ENCODE measurements around the gene MAGEA2.
"Not testable (repeated sequence)": the region's sequence is repeated elsewhere in the genome, so short reads cannot be mapped to it uniquely, and the experiment has no call there.

The MAGEA2 gene

DNA sequence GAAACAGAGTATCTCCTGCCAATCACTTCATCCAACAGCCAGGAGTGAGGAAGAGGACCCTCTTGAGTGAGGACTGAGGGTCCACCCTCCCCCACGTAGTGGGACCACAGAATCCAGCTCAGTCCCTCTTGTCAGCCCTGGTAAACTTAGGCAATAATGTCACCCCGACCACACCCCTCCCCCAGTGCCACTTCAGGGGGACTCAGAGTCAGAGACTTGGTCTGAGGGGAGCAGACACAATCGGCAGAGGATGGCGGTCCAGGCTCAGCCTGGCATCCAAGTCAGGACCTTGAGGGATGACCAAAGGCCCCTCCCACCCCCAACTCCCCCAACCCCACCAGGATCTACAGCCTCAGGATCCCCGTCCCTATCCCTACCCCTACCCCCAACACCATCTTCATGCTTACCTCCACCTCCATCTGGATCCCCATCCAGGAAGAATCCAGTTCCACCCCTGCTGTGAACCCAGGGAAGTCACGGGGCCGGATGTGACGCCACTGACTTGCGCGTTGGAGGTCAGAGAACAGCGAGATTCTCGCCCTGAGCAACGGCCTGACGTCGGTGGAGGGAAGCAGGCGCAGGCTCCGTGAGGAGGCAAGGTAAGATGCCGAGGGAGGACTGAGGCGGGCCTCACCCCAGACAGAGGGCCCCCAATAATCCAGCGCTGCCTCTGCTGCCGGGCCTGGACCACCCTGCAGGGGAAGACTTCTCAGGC, 20.2 kb downstream of the MAGEA2 start, which contains the start of the genes CSAG1 and MAGEA12:
Gene CSAG1 (minus strand): TSS at position 461 of the 715 bp plus-strand sequence. CDS start 1,261 bp downstream, outside the sequence.
Gene MAGEA12 (plus strand): TSS at position 497 of the 715 bp plus-strand sequence. CDS start 2,405 bp downstream, outside the sequence.
- H3K9me3 Mint-ChIP-seq = no peaks in the 10 kb centered on the region
- H3K27ac Mint-ChIP-seq = no peak within 1 kb of the TSS
- no peak within 1 kb of the TSS for H3K4me3 Mint-ChIP-seq
- no peaks in the 10 kb centered on the region for H3K36me3 Mint-ChIP-seq
- no peaks in the 10 kb centered on the region for H3K4me1 Mint-ChIP-seq
- no peaks in the 10 kb centered on the region for H3K27me3 Mint-ChIP-seq

DNA sequence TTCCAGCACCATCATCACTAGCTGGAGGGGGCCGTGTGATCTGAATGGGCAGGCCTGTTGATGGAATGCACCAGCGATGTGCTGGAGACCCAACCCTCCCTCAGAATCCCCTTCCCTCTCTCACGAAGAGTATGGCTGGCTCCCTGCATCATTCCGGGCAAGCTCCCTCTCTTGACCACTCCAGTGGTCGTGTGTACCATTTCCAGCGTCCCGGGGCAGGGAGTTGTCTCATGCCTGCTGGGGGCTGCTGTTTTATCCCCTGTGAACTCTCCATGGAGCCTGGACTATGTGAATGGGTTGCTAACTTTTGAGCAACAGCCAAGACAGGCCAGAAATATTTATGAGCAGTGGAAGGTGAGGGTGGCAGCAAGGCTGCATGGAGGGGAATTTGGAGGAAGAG, 28.2 kb downstream of the MAGEA2 start:
- H3K27me3 Mint-ChIP-seq = no peaks in the 10 kb centered on the region
- H3K9me3 Mint-ChIP-seq = no peaks in the 10 kb centered on the region
- no peak overlapping the region for H3K27ac Mint-ChIP-seq

DNA sequence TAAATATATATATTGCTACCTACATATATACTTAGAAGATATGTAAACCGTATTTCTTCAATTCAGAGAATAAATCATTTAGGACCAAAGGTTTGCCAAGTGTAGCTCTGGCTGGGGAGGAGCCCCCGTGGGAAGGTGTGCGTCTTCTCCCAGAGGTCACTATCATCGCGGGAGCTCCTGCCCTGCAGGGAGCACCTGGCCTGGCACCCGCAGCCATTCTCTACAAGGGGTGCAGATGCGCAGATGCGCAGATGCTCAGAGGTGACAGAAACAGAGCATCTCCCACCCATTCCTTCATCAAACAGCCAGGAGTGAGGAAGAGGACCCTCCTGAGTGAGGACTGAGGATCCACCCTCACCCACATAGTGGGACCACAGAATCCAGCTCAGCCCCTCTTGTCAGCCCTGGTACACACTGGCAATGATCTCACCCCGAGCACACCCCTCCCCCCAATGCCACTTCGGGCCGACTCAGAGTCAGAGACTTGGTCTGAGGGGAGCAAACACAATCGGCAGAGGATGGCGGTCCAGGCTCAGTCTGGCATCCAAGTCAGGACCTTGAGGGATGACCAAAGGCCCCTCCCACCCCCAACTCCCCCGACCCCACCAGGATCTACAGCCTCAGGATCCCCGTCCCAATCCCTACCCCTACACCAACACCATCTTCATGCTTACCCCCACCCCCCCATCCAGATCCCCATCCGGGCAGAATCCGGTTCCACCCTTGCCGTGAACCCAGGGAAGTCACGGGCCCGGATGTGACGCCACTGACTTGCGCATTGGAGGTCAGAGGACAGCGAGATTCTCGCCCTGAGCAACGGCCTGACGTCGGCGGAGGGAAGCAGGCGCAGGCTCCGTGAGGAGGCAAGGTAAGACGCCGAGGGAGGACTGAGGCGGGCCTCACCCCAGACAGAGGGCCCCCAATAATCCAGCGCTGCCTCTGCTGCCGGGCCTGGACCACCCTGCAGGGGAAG, 39.5 kb downstream of the MAGEA2 start, which contains the start of gene MAGEA2B:
Gene MAGEA2B (plus strand): TSS at position 814 of the 973 bp plus-strand sequence. CDS start 2,479 bp downstream, outside the sequence.
- not testable (repeated sequence) for H3K36me3 Mint-ChIP-seq, H3K4me3 Mint-ChIP-seq, H3K27me3 Mint-ChIP-seq, H3K4me1 Mint-ChIP-seq, H3K9me3 Mint-ChIP-seq, H3K27ac Mint-ChIP-seq

More for the DNA sequence above, 28.2 kb downstream of the MAGEA2 start:
- no peak overlapping the region for H3K4me3 Mint-ChIP-seq
- no peaks in the 10 kb centered on the region for H3K4me1 Mint-ChIP-seq
- no peaks in the 10 kb centered on the region for H3K36me3 Mint-ChIP-seq

DNA sequence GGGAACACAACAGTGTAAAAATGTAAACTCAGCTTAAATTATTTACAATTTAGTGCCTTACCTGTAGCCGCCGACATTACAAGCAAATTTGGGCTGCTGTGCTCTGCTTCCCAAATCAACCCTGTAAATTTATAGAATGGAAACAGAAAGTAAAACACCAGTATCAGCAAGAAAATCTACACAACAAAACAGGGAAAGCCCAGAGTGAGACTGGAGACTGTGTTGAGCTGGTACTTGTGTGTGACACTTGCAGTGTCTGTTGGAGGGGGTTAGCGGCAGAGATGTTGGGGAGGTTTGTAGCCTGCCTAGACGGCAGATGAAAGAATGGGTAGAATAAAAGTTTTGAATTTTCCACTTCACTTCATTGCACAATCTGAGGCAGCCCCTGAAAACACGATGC, 40.4 kb downstream of the MAGEA2 start:
- H3K36me3 Mint-ChIP-seq, H3K27me3 Mint-ChIP-seq, H3K4me1 Mint-ChIP-seq, H3K4me3 Mint-ChIP-seq, H3K9me3 Mint-ChIP-seq, H3K27ac Mint-ChIP-seq: not testable (repeated sequence)

DNA sequence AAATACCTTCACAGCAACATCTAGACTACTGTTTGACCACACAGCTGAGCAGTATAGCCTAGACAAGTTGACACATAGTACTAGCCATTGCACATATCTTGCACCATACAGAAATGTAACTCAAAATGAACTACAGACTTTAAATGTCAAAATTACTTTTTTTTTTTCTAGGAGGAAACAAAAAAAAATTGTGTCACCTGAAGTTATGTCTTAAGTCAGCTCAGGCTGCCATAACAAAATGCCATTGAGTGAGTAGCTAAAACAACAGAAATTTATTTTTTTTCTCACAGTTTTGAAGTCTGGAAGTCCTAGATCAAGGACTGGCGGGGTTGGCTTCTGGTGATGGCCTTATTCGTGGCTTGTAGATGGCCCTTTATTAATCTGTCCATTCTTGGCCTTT, 44.5 kb downstream of the MAGEA2 start, which contains the start of gene CSAG2:
Gene CSAG2 (minus strand): TSS at position 101 of the 400 bp plus-strand sequence. CDS start 161 bp downstream, outside the sequence.
- H3K36me3 Mint-ChIP-seq, H3K27me3 Mint-ChIP-seq, H3K9me3 Mint-ChIP-seq, H3K27ac Mint-ChIP-seq, H3K4me3 Mint-ChIP-seq, H3K4me1 Mint-ChIP-seq: not testable (repeated sequence)

DNA sequence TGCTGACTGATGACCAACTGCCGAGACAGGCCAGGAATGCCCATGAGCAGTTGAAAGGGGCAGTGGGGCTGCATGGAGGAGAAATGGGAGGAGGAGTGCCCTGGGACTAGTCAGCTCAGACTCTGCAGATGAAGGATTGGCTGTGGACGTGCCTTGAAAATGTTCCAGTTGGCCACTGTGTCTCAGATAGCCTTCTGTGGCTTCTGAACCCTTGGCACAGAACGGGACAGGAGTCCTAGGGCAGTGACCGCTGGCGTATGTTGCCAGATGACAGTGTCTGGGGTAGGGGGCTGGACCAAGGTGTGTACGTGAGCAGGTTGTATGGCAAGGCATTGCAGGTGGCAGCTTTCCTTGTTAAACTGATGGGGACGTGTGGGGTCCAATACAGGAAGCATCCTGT, 47.1 kb downstream of the MAGEA2 start:
- H3K9me3 Mint-ChIP-seq, H3K36me3 Mint-ChIP-seq, H3K4me1 Mint-ChIP-seq, H3K27ac Mint-ChIP-seq, H3K27me3 Mint-ChIP-seq, H3K4me3 Mint-ChIP-seq: not testable (repeated sequence)

DNA sequence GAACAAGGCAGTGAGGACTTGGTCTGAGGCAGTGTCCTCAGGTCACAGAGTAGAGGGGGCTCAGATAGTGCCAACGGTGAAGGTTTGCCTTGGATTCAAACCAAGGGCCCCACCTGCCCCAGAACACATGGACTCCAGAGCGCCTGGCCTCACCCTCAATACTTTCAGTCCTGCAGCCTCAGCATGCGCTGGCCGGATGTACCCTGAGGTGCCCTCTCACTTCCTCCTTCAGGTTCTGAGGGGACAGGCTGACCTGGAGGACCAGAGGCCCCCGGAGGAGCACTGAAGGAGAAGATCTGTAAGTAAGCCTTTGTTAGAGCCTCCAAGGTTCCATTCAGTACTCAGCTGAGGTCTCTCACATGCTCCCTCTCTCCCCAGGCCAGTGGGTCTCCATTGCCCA, 53.3 kb downstream of the MAGEA2 start:
- not testable (repeated sequence) for H3K36me3 Mint-ChIP-seq, H3K4me1 Mint-ChIP-seq, H3K4me3 Mint-ChIP-seq, H3K27me3 Mint-ChIP-seq, H3K27ac Mint-ChIP-seq, H3K9me3 Mint-ChIP-seq

Data from activated naive CD4-positive, alpha-beta T cell treated with anti-CD3 and anti-CD28 coated beads, Interleukin-2, amount 50 U/mL, for 24 hours (primary cell).